GOT3 (cell line): Measurements from ENCODE around the gene HSD3B2.

Source experiments
- DNase-seq: peaks from one replicate; lab custom pipeline; 2025; ENCODE audit warnings: mixed read lengths; lab: John Stamatoyannopoulos, UW

The HSD3B2 gene

DNA sequence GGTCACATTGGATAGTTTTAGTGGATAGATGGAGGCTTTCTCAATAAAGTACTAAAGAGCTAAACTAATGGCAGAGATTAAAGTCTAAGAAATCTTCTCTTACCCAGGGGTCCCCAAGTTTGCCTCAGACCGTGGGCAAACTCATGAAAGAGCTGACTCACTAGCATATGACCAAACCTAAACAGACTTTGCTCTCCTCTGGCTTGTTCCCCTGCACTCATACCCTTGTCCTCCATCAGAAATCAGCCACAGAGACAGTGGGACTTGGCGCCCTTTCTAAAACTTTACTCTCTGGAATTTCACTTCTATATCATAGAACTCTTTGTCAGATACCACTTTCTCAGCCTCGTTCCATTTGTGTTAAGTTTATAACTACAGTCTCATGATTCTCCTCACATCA lies 17.0 kb upstream of the HSD3B2 start:
- DNase-seq = no peak

DNA sequence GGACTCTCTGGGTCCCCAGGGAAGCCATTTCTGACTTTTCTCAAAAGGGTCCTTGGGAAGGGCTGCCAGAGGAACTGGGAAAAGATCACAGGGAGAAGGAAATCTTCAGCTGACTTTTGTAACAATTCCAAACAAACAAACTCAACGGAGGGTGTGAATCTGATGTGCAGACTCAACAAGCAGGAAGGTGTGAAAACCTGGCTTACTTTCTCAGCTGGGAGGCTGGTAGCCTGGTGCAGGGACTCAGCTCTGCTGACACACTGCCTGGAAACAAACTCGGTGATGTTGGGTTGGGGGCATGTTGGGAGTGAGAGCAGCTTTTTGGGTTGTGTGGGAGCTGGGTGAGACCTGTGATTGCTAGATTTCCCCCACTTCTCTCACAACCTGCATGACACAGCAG lies 10.2 kb upstream of the HSD3B2 start:
- no peak for DNase-seq

GRCh38 chr1:119409731-119410130 lies 5.2 kb upstream of the HSD3B2 start:
- DNase-seq = no peak

DNA sequence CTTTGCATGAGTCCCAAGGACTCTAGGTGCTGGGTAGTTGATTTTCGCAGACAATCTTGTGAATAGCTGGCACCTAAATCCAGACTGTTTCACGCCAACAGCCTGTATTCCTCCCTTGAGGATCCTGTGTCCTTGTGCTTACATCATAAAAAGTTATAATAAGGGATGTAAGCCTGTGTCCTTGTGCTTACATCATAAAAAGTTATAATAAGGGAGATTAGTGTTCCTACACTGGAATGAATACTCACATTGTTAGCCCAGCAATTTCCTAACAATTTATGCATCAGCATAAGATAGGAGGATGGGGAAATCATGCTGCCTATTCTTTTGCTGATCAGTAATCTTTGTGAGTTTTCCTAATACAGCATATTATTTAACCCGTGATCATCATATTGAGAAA lies 4.0 kb upstream of the HSD3B2 start:
- DNase-seq = no peak

- DNase-seq = no peak
These were observed 1.2 kb downstream of the HSD3B2 start for GRCh38 chr1:119416006-119416640.

DNA sequence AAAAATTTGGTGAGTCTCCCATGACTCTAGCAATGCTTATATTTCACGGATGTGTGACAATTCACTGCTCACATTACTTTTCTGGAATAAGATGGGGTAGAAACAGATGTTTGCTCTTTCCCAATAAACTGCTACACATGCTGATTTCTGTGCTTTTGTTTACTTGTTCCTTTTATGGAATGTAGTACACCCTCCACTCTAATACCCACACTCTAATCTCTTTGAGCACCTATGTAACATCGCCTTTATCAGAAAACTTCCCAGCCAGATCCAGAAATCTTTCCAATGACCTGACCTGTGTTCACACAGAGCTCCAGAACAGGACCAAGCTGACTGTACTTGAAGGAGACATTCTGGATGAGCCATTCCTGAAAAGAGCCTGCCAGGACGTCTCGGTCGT lies 4.2 kb downstream of the HSD3B2 start:
- DNase-seq = no peak

DNA sequence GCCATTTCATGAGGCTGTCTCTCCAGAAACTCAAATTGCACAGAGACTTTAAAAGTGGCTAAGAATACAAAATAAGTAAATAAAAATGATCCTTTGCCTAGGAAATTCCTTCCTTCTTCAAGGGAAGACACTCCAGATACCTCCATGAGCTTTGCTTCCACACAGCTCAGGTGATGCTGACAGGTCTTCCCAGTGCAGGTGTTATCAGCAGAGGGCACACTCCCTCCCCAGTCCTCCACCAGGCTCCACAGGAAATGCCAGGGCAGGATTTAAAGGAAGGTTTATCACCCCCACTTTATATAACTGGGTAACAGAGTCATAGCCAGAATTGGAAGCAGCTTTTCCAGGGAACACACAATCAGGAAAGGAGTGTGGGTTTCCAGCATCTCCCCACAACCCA lies 5.7 kb downstream of the HSD3B2 start:
- DNase-seq = no peak

DNA sequence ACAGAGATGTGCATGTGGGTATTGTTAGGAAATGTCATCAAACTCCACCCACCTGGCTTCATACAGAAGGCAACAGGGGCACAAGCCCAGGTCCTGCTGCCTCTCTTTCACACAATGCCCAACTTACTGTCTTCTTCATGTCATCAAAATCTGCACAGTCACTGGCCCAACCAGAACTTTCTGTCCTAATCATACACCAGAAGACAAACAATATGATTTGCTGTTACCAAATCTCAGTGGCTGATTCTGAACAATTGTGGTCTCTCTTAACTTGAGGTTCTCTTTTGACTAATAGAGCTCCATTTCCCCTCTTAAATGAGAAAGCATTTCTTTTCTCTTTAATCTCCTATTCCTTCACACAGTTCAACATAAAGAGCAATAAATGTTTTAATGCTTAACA lies 7.7 kb downstream of the HSD3B2 start:
- DNase-seq = no peak

GRCh38 chr1:119428991-119429390 lies 14.0 kb downstream of the HSD3B2 start:
- no peak for DNase-seq

DNA sequence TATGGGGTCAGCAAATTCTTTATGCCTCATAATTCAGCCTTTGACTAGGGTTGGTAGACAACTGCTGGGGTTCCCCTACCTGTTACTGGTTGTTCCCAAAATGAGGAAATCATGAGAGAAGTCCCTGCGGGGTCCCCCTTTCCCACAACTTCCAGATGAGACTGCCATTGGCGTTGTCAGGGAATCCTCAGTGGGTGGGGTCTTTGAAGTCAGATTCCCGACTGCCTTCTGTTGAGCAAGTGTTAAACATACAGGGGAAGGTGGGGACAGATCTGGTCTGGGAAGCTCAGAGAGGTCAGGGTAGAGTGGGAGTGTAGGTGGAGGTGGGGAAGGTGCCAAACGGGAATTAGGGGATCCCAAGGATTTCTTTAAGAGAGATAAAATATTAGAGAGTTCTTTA lies 14.7 kb downstream of the HSD3B2 start:
- no peak for DNase-seq

DNA sequence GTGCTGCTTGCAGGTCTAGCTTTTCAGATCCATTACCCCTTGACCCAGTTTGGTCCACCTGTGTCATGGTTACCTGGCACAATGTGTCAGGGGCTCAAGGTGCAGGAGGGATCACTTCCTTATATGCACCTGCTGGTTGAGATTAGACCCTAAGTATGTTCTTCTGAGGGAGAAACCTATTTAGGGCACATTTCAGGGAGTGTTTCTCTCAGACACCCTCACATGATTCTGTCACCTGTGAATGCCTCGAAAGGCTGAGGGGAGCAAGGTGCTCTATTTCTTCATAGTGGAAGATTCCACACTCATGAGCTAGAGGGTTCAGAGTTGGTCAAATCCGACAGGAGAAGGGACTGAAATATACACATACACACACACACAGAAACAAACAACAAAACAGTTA lies 15.5 kb downstream of the HSD3B2 start:
- DNase-seq = no peak

DNA sequence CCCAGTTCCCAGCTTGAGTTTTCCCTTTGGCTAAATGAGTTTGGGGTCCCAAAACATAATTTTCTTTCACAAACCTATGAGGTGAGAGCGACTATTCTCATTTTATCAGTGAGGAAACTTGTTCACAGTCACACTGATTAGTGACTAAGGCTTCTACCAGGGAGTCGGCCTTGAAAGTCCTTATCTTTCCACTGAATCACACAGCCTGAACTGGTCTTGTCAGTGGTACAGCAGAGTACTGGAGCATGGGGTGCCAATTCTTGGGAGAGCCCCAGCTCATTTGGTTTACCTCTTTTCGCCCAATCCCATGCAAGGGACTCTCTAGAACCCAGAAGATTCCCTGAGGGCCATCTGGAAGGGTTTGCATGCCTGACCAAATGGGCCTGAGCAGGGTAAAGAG lies 16.9 kb downstream of the HSD3B2 start:
- DNase-seq = no peak

DNA sequence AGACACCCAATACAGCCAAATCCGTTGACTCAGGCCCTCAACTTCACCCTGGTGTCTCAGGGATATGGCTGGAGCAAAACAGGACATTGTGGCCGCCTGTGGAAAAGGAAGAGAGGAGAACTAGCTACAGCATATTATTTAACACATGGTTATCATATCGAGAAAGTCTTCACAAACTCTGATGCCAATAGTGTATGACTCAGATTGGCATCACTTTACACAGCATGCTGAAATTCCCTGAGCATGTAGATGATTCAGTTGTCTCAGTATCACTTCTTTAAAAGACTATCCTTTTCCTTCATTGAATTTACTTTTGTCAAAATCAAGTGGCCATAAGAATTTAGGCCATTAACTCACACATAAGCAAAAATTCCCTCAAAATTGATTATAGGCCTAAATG lies 20.1 kb downstream of the HSD3B2 start:
- DNase-seq = no peak

- DNase-seq = no peak
These were observed 23.8 kb downstream of the HSD3B2 start for GRCh38 chr1:119438761-119439160.

- DNase-seq = no peak
These were observed 25.9 kb downstream of the HSD3B2 start for GRCh38 chr1:119440721-119441307.

GRCh38 chr1:119442756-119443155 lies 27.8 kb downstream of the HSD3B2 start:
- no peak for DNase-seq

DNA sequence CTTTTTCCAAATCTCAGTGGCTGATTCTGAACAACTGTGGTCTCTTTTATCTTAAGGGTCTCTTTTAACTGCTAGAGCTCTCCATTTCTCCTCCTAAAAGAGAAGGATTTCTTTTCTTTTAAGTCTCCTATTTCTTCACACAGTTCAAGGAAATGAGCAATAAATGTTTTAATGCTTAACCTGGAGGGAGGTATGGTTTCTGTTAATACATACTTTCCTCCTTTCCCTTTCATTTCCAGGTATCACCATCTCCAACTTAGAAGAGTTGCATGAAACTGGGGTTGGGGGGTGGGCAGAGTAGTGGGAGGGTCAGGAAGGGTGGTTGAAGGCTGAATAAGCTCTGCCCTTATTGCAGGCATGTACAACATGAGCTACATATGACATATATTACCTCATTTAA lies 31.4 kb downstream of the HSD3B2 start:
- DNase-seq = no peak

- DNase-seq = no peak
These were observed 32.6 kb downstream of the HSD3B2 start for GRCh38 chr1:119447344-119448126.

GRCh38 chr1:119448127-119448511 lies 33.2 kb downstream of the HSD3B2 start:
- no peak for DNase-seq

DNA sequence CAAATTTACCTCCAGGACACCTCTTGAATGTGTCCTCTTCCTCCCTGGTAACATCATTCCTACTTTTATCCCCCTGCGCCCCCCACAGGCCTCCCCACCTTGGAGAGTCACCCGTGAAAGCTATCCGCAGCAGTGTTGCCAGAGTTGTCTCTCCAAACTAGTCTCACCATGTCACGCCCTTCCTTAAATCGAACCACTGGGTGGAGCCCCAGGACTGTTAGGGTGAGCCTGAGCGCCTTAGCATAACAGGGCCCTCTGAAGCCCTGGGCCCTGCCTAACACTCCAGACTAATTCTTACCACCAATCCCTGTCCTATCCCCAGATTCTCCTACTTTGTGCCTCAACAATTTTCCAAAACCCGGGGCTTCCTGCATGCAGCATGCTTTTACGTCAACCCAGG lies 35.0 kb downstream of the HSD3B2 start:
- DNase-seq = no peak

- no peak for DNase-seq
These were observed 36.2 kb downstream of the HSD3B2 start for GRCh38 chr1:119451158-119451557.

DNA sequence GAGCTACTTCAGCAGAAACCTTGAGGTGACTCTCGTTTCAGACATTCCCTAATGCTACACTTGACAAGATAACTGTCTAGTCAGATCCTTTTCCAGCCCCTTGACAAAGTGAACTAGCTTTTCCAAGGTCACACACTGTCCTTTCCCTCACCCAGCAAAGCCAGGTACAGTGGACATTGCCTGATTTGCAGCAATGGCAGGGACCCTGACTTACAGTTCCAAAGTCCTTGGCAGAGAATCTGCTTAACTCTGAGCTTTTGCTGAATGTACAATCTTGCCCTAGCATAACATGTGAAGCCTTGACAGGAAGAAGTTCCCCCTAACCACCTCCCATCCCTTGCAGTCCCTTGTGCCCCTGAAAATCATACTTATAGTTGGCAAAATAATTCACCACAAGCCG lies 37.1 kb downstream of the HSD3B2 start:
- no peak for DNase-seq

DNA sequence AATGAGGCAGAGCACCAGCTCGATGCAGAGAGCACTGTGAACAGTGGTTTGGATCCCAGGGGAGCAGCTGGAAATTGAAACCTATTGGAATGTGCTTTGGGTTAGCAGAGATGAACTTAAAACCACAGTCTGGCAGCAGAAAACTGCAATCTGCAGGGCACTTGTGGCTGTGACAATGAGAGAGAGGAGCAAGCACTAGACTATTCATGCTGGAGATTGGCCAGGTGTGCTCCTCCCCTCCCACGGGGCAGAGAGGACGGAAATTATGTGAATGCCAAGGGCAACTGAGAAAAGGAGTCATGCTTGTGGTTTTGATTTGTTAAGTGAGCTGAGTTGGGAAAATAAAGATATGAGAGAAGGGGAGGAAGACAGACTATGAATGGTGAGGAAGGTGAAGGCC lies 38.1 kb downstream of the HSD3B2 start:
- DNase-seq = peak; percentile 15

DNA sequence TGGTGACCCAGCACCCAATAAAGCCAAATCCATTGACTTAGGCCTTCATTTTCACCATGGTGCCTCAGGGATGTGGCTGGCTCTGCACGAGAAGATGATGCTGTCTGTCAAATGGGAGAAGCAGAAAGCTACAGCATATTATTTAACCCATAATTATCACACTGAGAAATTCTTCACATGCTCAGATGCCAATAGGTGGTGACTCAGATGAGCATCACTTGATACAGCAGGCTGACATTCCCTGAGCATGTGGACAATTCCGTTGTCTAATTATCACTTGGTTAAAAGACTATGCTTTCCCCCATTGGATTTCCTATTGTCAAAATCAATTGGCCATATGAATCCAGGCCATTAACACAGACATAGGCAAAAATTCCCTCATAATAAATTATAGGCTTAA lies 48.0 kb downstream of the HSD3B2 start:
- no peak for DNase-seq
